Measurements from ENCODE around the gene ADAMTS15.

The ADAMTS15 gene

GRCh38 chr11:130514851-130515250, 66.4 kb downstream of the ADAMTS15 start:
- no peak overlapping the region for H3K4me3 ChIP-seq (ENCODE audit: low read length)
- no peaks in the 10 kb centered on the region for H3K36me3 ChIP-seq (ENCODE audit: insufficient read depth, low read depth, low read length)
- H3K9me3 ChIP-seq (ENCODE audit: insufficient read depth, low read depth, low read length), result no peaks in the 10 kb centered on the region
- H3K9ac ChIP-seq (ENCODE audit: low read depth, low read length), result no peak overlapping the region
- H3K27me3 ChIP-seq (ENCODE audit: insufficient read depth, low read length), result no peaks in the 10 kb centered on the region
- H3K27ac ChIP-seq (ENCODE audit: low read length), result no peak overlapping the region
- H3K4me1 ChIP-seq (ENCODE audit: insufficient read depth, low read length), result peaks cover 17% of the 10 kb centered on the region; the same call in 1 of the 2 replicates

- Histone ChIP-seq H3K9ac (ENCODE audit: low read depth, low read length) (no peak overlapping the region), H3K4me3 (ENCODE audit: low read length) (no peak overlapping the region), H3K4me1 (ENCODE audit: insufficient read depth, low read length) (peaks cover 17% of the 10 kb centered on the region; the same call in 1 of the 2 replicates), H3K27me3 (ENCODE audit: insufficient read depth, low read length) (no peaks in the 10 kb centered on the region), H3K9me3 (ENCODE audit: insufficient read depth, low read depth, low read length) (no peaks in the 10 kb centered on the region), H3K27ac (ENCODE audit: low read length) (no peak overlapping the region), H3K36me3 (ENCODE audit: insufficient read depth, low read depth, low read length) (no peaks in the 10 kb centered on the region)
Measured at GRCh38 chr11:130515829-130516553, 67.5 kb downstream of the ADAMTS15 start.

GRCh38 chr11:130516554-130517505, 68.4 kb downstream of the ADAMTS15 start:
- peaks cover 18% of the 10 kb centered on the region; the same call in 1 of the 2 replicates for H3K4me1 ChIP-seq (ENCODE audit: insufficient read depth, low read length)
- no peak overlapping the region for H3K27ac ChIP-seq (ENCODE audit: low read length)
- no peak overlapping the region for H3K4me3 ChIP-seq (ENCODE audit: low read length)
- H3K9ac ChIP-seq (ENCODE audit: low read depth, low read length), result no peak overlapping the region
- no peaks in the 10 kb centered on the region for H3K27me3 ChIP-seq (ENCODE audit: insufficient read depth, low read length)
- no peaks in the 10 kb centered on the region for H3K36me3 ChIP-seq (ENCODE audit: insufficient read depth, low read depth, low read length)
- H3K9me3 ChIP-seq (ENCODE audit: insufficient read depth, low read depth, low read length), result no peaks in the 10 kb centered on the region

GRCh38 chr11:130518164-130518680, 69.8 kb downstream of the ADAMTS15 start:
- Histone ChIP-seq H3K27ac (ENCODE audit: low read length) (no peak overlapping the region), H3K9me3 (ENCODE audit: insufficient read depth, low read depth, low read length) (no peaks in the 10 kb centered on the region), H3K27me3 (ENCODE audit: insufficient read depth, low read length) (peaks cover 8% of the 10 kb centered on the region; the same call in 1 of the 2 replicates), H3K4me1 (ENCODE audit: insufficient read depth, low read length) (peaks cover 29% of the 10 kb centered on the region), H3K4me3 (ENCODE audit: low read length) (no peak overlapping the region), H3K9ac (ENCODE audit: low read depth, low read length) (no peak overlapping the region), H3K36me3 (ENCODE audit: insufficient read depth, low read depth, low read length) (no peaks in the 10 kb centered on the region)

GRCh38 chr11:130519128-130519932, 70.9 kb downstream of the ADAMTS15 start:
- Histone ChIP-seq H3K9ac (ENCODE audit: low read depth, low read length) (no peak overlapping the region), H3K9me3 (ENCODE audit: insufficient read depth, low read depth, low read length) (no peaks in the 10 kb centered on the region), H3K27me3 (ENCODE audit: insufficient read depth, low read length) (peaks cover 9% of the 10 kb centered on the region; the same call in 1 of the 2 replicates), H3K36me3 (ENCODE audit: insufficient read depth, low read depth, low read length) (no peaks in the 10 kb centered on the region), H3K4me3 (ENCODE audit: low read length) (no peak overlapping the region), H3K4me1 (ENCODE audit: insufficient read depth, low read length) (peaks cover 36% of the 10 kb centered on the region), H3K27ac (ENCODE audit: low read length) (no peak overlapping the region)

GRCh38 chr11:130520271-130520671, 71.8 kb downstream of the ADAMTS15 start:
- Histone ChIP-seq H3K9ac (ENCODE audit: low read depth, low read length) (no peak overlapping the region), H3K27ac (ENCODE audit: low read length) (no peak overlapping the region), H3K4me3 (ENCODE audit: low read length) (no peak overlapping the region), H3K4me1 (ENCODE audit: insufficient read depth, low read length) (peaks cover 36% of the 10 kb centered on the region), H3K27me3 (ENCODE audit: insufficient read depth, low read length) (peaks cover 9% of the 10 kb centered on the region; the same call in 1 of the 2 replicates), H3K9me3 (ENCODE audit: insufficient read depth, low read depth, low read length) (no peaks in the 10 kb centered on the region), H3K36me3 (ENCODE audit: insufficient read depth, low read depth, low read length) (no peaks in the 10 kb centered on the region)

- Histone ChIP-seq H3K27ac (ENCODE audit: low read length) (no peak overlapping the region), H3K4me3 (ENCODE audit: low read length) (no peak overlapping the region), H3K9me3 (ENCODE audit: insufficient read depth, low read depth, low read length) (no peaks in the 10 kb centered on the region), H3K9ac (ENCODE audit: low read depth, low read length) (no peak overlapping the region), H3K4me1 (ENCODE audit: insufficient read depth, low read length) (peaks cover 18% of the 10 kb centered on the region), H3K27me3 (ENCODE audit: insufficient read depth, low read length) (peaks cover 9% of the 10 kb centered on the region; the same call in 1 of the 2 replicates), H3K36me3 (ENCODE audit: insufficient read depth, low read depth, low read length) (no peaks in the 10 kb centered on the region)
Measured at GRCh38 chr11:130522284-130522961, 74.0 kb downstream of the ADAMTS15 start.

GRCh38 chr11:130523166-130523565, 74.7 kb downstream of the ADAMTS15 start:
- Histone ChIP-seq H3K9ac (ENCODE audit: low read depth, low read length) (no peak overlapping the region), H3K27me3 (ENCODE audit: insufficient read depth, low read length) (peaks cover 9% of the 10 kb centered on the region; the same call in 1 of the 2 replicates), H3K4me3 (ENCODE audit: low read length) (no peak overlapping the region), H3K27ac (ENCODE audit: low read length) (no peak overlapping the region), H3K4me1 (ENCODE audit: insufficient read depth, low read length) (peaks cover 18% of the 10 kb centered on the region), H3K9me3 (ENCODE audit: insufficient read depth, low read depth, low read length) (no peaks in the 10 kb centered on the region), H3K36me3 (ENCODE audit: insufficient read depth, low read depth, low read length) (no peaks in the 10 kb centered on the region)

- no peaks in the 10 kb centered on the region for H3K36me3 ChIP-seq (ENCODE audit: insufficient read depth, low read depth, low read length)
- no peaks in the 10 kb centered on the region for H3K9me3 ChIP-seq (ENCODE audit: insufficient read depth, low read depth, low read length)
- H3K9ac ChIP-seq (ENCODE audit: low read depth, low read length), result no peak overlapping the region
- H3K4me1 ChIP-seq (ENCODE audit: insufficient read depth, low read length), result peaks cover 18% of the 10 kb centered on the region
- no peak overlapping the region for H3K27ac ChIP-seq (ENCODE audit: low read length)
- H3K4me3 ChIP-seq (ENCODE audit: low read length), result no peak overlapping the region
- H3K27me3 ChIP-seq (ENCODE audit: insufficient read depth, low read length), result peaks cover 9% of the 10 kb centered on the region; the same call in 1 of the 2 replicates
Measured at GRCh38 chr11:130523609-130524008, 75.2 kb downstream of the ADAMTS15 start.

GRCh38 chr11:130524132-130524790, 75.8 kb downstream of the ADAMTS15 start:
- Histone ChIP-seq H3K36me3 (ENCODE audit: insufficient read depth, low read depth, low read length) (no peaks in the 10 kb centered on the region), H3K27ac (ENCODE audit: low read length) (no peak overlapping the region), H3K4me1 (ENCODE audit: insufficient read depth, low read length) (peaks cover 18% of the 10 kb centered on the region), H3K27me3 (ENCODE audit: insufficient read depth, low read length) (peaks cover 9% of the 10 kb centered on the region; the same call in 1 of the 2 replicates), H3K9ac (ENCODE audit: low read depth, low read length) (no peak overlapping the region), H3K9me3 (ENCODE audit: insufficient read depth, low read depth, low read length) (no peaks in the 10 kb centered on the region), H3K4me3 (ENCODE audit: low read length) (no peak overlapping the region)

Measured in iPS-20b (cell line).